Ovary (tissue), 3 donors: ENCODE results near the gene FCAR.

Experiments
- EP300 ChIP-seq: sonication (generic); formaldehyde crosslinking; IDR thresholded peaks from one replicate; pipeline ENCODE4 v1.6.1; 2017; ENCODE audit warnings: antibody characterized with exemption
- TF ChIP-seq, protein P1 (sequence below), 3 donors: fragments of 450-650 bp in 2 of 3; fragments of 200-600 bp in 1 of 3; IDR thresholded peaks; one replicate each; pipeline versions ENCODE4 v1.5.1 to v1.8.0; 2016 to 2022; ENCODE audit warnings: antibody characterized with exemption in 3 of 3, mild to moderate bottlenecking in 1 of 3
- donor health status: DM: no; HTN: no; CAD: no.

DNA sequence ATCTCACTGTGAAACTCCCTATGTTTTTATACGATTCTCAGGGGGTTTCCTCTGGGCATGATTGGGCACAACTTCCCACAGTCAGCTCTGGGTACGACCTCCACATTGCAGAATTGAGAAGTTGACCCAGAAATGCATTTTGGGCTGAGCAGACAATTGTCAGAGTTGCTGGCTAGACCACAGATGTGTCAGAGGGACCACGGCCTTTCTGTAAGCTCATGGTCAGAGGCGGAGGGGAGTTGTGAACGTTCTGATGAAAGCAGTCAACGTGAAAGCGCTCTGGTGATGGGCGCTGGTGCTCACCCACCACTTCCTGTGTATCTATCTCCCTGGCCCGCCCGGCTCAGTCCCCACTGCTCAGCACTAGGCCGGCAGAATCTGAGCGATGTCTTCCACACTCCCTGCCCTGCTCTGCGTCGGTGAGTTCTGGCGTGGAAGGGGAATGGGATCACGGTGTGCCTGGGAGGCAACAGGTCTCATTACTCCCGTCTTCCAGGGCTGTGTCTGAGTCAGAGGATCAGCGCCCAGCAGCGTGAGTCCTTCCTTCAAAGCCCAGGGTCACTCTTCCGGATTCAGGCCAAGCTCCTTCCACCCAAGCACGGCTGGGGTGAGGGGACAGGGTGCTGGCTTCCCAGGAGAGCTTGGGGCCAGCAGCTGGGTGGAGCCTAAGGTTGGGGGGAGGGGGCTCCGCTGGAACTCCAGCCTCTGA, 31.9 kb downstream of the FCAR start, which contains the start of gene NCR1:
- TF ChIP-seq EP300 = no peak
- TF ChIP-seq, protein P1, sequence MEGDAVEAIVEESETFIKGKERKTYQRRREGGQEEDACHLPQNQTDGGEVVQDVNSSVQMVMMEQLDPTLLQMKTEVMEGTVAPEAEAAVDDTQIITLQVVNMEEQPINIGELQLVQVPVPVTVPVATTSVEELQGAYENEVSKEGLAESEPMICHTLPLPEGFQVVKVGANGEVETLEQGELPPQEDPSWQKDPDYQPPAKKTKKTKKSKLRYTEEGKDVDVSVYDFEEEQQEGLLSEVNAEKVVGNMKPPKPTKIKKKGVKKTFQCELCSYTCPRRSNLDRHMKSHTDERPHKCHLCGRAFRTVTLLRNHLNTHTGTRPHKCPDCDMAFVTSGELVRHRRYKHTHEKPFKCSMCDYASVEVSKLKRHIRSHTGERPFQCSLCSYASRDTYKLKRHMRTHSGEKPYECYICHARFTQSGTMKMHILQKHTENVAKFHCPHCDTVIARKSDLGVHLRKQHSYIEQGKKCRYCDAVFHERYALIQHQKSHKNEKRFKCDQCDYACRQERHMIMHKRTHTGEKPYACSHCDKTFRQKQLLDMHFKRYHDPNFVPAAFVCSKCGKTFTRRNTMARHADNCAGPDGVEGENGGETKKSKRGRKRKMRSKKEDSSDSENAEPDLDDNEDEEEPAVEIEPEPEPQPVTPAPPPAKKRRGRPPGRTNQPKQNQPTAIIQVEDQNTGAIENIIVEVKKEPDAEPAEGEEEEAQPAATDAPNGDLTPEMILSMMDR (IDR thresholded peaks at IDR 0.05) = no peak
